Measurements from ENCODE around the gene ADAMTS6. TPM values are rescaled to one million over a fixed set of nuclear protein-coding genes. Genes with fewer than 3 reads are reported as not detected.

Gene ADAMTS6
- total RNA-seq, 1 experiment from 2014 or later, result 0.23 TPM

GRCh38 chr5:65525726-65526125 is 44.0 kb upstream of the ADAMTS6 start:
- H3K4me3 Mint-ChIP-seq (ENCODE audit: unreplicated experiment), result no peak overlapping the region
- no TSS peak for BruUV-seq (replicated peaks)
- no peaks in the 10 kb centered on the region for H3K36me3 ChIP-seq (ENCODE audit: control insufficient read depth, insufficient read depth, low read length)

GRCh38 chr5:65512170-65512937 is 30.6 kb upstream of the ADAMTS6 start:
- Histone ChIP-seq H3K4me3 (ENCODE audit: low read depth, low read length) (no peak overlapping the region), H3K36me3 (ENCODE audit: control insufficient read depth, insufficient read depth, low read length) (no peaks in the 10 kb centered on the region), H3K9me3 (no peaks in the 10 kb centered on the region), H3K27me3 (replicated peaks; ENCODE audit: control insufficient read depth, insufficient read depth, low read length) (no peaks in the 10 kb centered on the region), H3K4me1 (no peaks in the 10 kb centered on the region)
- no TSS peak for BruUV-seq (replicated peaks)
- Mint-ChIP-seq H3K27ac (ENCODE audit: unreplicated experiment) (no peak overlapping the region), H3K4me3 (ENCODE audit: unreplicated experiment) (no peak overlapping the region), H3K4me1 (ENCODE audit: low read depth, unreplicated experiment) (no peaks in the 10 kb centered on the region), H3K9me3 (ENCODE audit: unreplicated experiment) (no peaks in the 10 kb centered on the region), H3K27me3 (ENCODE audit: insufficient read depth, unreplicated experiment) (no peaks in the 10 kb centered on the region), H3K36me3 (ENCODE audit: insufficient read depth, unreplicated experiment) (no peaks in the 10 kb centered on the region)
- TF ChIP-seq, protein P1, sequence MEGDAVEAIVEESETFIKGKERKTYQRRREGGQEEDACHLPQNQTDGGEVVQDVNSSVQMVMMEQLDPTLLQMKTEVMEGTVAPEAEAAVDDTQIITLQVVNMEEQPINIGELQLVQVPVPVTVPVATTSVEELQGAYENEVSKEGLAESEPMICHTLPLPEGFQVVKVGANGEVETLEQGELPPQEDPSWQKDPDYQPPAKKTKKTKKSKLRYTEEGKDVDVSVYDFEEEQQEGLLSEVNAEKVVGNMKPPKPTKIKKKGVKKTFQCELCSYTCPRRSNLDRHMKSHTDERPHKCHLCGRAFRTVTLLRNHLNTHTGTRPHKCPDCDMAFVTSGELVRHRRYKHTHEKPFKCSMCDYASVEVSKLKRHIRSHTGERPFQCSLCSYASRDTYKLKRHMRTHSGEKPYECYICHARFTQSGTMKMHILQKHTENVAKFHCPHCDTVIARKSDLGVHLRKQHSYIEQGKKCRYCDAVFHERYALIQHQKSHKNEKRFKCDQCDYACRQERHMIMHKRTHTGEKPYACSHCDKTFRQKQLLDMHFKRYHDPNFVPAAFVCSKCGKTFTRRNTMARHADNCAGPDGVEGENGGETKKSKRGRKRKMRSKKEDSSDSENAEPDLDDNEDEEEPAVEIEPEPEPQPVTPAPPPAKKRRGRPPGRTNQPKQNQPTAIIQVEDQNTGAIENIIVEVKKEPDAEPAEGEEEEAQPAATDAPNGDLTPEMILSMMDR (IDR thresholded peaks at IDR 0.05; ENCODE audit: insufficient read depth in 1 of 2, low read depth in 1 of 2, low read length in 1 of 2, severe bottlenecking in 1 of 2, unreplicated experiment in 1 of 2), result no peak
- intact Hi-C loops (cut with micrococcal nuclease; ENCODE audit: unreplicated experiment), result no loop called here
- ChIA-PET POLR2A (no interaction called here), CTCF (no interaction called here)
- DNase-seq, result no peak

More at GRCh38 chr5:65525726-65526125, 44.0 kb upstream of the ADAMTS6 start:
- H3K27me3 ChIP-seq (replicated peaks; ENCODE audit: control insufficient read depth, insufficient read depth, low read length), result no peaks in the 10 kb centered on the region
- intact Hi-C loops (cut with micrococcal nuclease; ENCODE audit: unreplicated experiment), result no loop called here
- H3K9me3 ChIP-seq, result no peaks in the 10 kb centered on the region
- Mint-ChIP-seq H3K36me3 (ENCODE audit: insufficient read depth, unreplicated experiment) (peaks cover 20% of the 10 kb centered on the region), H3K9me3 (ENCODE audit: unreplicated experiment) (no peaks in the 10 kb centered on the region), H3K27me3 (ENCODE audit: insufficient read depth, unreplicated experiment) (no peaks in the 10 kb centered on the region), H3K4me1 (ENCODE audit: low read depth, unreplicated experiment) (no peaks in the 10 kb centered on the region), H3K27ac (ENCODE audit: unreplicated experiment) (no peak overlapping the region)
- H3K4me3 ChIP-seq (ENCODE audit: low read depth, low read length), result no peak overlapping the region
- no peaks in the 10 kb centered on the region for H3K4me1 ChIP-seq
- POLR2A ChIA-PET, result no interaction called here
- CTCF ChIA-PET, result no interaction called here
- TF ChIP-seq, protein P1 (IDR thresholded peaks at IDR 0.05; ENCODE audit: insufficient read depth in 1 of 2, low read depth in 1 of 2, low read length in 1 of 2, severe bottlenecking in 1 of 2, unreplicated experiment in 1 of 2), result no peak
- no peak for DNase-seq

DNA sequence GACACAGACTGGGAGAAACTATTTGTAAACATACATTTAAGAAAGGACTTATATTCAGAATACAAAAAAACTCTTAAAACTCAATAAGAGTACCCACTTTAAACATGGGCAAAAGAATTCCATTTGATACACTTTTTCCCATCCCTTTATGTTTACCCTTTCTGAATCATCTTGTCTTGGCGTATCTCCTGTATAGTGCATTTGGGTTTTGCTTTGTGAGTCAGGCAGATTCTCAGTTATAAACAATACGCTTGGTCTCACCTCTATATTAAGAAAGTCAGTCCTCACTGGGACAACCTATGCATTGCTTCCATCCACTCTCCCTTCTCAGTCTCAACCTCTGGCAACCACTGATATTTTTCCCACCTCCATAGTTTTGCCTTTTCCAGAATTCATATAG is 27.3 kb upstream of the ADAMTS6 start:
- CTCF ChIA-PET, result no interaction called here

More for the DNA sequence above, 27.3 kb upstream of the ADAMTS6 start:
- no TSS peak for BruUV-seq (replicated peaks)
- Histone ChIP-seq H3K4me1 (no peaks in the 10 kb centered on the region), H3K27me3 (replicated peaks; ENCODE audit: control insufficient read depth, insufficient read depth, low read length) (no peaks in the 10 kb centered on the region), H3K36me3 (ENCODE audit: control insufficient read depth, insufficient read depth, low read length) (no peaks in the 10 kb centered on the region), H3K9me3 (no peaks in the 10 kb centered on the region), H3K4me3 (ENCODE audit: low read depth, low read length) (no peak overlapping the region)
- DNase-seq, result no peak
- H3K4me3 Mint-ChIP-seq (ENCODE audit: unreplicated experiment), result no peak overlapping the region
- POLR2A ChIA-PET, result interaction anchor here (0.6 kb wide), 1 partner anchor 15 kb away, joined by 8 read pairs; no protein-coding TSS in a partner anchor
- TF ChIP-seq, protein P1 (IDR thresholded peaks at IDR 0.05; ENCODE audit: insufficient read depth in 1 of 2, low read depth in 1 of 2, low read length in 1 of 2, severe bottlenecking in 1 of 2, unreplicated experiment in 1 of 2), result no peak
- no peaks in the 10 kb centered on the region for H3K9me3 Mint-ChIP-seq (ENCODE audit: unreplicated experiment)
- H3K27ac Mint-ChIP-seq (ENCODE audit: unreplicated experiment), result no peak overlapping the region
- H3K27me3 Mint-ChIP-seq (ENCODE audit: insufficient read depth, unreplicated experiment), result no peaks in the 10 kb centered on the region
- intact Hi-C loops (cut with micrococcal nuclease; ENCODE audit: unreplicated experiment), result no loop called here
- H3K36me3 Mint-ChIP-seq (ENCODE audit: insufficient read depth, unreplicated experiment), result no peaks in the 10 kb centered on the region
- no peaks in the 10 kb centered on the region for H3K4me1 Mint-ChIP-seq (ENCODE audit: low read depth, unreplicated experiment)
